Amygdala (tissue), 56 donors: Measurements from ENCODE around the gene ERBB4.

Experiments
- DNase-seq, 56 donors: peaks; one replicate each; lab custom pipeline; 2025; lab: John Stamatoyannopoulos, UW

The ERBB4 gene

GRCh38 chr2:211328126-211328525 is 1210.5 kb downstream of the ERBB4 start:
- no peak for DNase-seq
